GM18499 (cell line): ENCODE results near the gene VPS26C.

Experiments
- ATAC-seq: cut with Tn5 transposase; IDR thresholded peaks from one replicate; pipeline ENCODE4 v1.9.1; 2021; ENCODE audit warnings: moderate number of reproducible peaks; ENCODE audit not compliant: insufficient read depth, unreplicated experiment

VPS26C gene

GRCh38 chr21:37266515-37267221 lies 466 bp downstream of the VPS26C start:
- peak; percentile 2 for ATAC-seq

DNA sequence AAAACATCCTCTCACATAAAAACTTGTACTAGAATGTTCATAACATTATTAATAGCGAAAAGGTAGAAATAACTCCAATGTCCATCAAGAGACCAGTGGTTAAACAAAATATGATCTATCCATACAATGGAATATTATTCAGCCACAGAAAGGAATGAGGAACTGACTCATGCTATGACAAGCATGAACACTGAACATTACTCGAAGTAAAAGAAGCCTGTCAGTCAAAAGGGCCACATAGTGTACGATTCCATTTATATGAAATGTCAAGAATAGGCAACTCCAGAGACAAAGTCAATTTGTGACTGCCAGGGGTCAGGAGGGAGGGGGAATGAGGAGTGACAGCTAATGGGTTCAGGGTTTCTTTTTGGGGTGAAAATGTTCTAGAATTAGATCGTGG lies 2.3 kb downstream of the VPS26C start:
- ATAC-seq: no peak

DNA sequence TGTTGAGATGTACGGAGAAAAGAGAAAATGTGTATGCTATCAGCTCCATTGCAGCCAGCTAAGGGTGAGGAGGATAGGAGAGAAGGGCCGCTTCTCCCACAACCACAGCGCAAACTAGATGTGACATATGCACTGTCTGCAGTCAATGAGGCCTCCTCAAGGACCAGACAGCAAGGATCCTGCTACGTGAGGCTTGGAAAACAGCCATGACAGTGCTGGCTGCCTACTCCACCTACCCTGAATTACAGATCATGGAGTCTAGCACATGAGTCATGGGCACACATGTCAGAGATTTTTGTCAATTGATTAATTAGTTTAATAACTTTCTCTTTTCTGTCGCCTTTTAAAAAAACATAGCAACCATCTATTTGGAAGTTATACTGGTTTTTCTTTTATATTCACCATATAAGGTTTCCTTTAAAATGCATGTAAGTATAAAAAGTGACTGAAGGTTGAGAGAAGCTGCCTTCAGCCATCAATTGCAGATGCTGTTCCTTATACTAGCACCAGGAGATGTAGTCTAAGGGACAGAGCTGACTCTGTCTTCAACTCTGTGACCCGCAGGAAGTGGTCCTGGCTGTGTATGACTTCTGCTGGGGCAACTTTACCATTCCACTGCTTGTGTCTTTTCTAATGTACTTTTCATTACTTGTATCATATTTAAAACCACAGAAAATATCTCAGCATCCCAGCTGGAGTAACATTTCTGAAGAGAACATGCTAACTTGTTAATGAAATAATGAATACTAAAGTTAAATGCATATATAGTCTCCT lies 3.1 kb downstream of the VPS26C start:
- ATAC-seq: no peak

DNA sequence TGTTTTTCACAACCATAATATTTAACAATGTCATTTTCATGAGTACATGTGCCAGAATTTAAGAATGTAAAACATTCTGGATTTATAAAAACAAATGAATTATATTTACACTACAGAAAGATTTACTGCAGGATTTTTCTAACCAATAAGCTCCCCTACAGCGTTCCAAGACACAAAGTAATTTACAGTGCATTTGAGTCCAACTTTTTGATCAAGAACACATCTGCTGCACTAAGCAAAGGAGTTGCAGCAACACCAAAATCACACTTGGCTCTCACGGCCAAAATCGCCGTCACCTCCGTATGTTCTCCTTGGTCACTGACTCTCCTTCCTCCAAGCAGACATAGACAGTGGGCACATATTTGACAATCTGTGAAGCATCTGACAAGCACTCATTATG lies 7.7 kb downstream of the VPS26C start:
- no peak for ATAC-seq

DNA sequence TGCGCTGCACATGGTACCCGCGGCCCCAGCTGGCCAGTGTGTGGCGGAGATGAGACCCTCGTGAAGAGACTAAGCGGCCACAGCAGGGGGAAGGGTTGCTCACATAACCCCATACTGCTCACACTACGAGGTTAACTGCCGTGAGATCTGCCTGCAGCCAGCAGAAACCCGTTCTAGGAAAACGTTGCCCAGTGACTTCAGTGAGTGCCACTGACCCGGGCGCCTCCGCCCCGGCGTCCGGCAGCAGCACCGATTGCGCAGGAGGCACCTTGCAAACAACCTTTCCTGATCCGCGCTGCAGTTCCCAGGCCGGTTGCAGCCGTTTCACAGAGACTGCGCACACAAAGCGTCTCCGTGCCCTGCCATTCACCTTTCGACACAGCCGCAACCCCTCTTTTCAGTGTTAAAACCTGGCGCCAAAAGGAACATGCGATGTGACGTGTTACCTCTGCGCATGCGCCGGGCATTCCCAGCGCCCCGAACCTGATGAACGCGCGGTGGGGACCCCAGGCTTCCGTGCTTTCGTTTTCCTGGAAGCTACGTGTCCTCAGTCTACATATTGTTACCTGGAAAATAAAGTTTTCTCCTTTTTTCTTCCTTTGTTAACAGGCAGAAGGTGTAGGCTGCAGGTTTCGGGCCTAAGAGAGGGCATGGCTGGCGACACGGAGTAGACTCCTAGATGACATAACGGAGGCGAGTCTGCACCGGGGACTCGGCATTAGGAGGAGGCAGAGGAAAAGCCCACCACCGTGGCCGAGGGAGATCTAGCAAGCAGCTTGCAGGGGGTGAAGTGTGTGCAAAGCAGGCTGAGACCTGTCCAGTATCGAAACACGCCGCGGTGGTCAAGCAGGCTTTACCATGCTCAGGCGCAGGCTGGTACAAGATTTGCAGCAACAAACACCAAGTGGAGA lies 8.9 kb downstream of the VPS26C start:
- peak; percentile 59 for ATAC-seq

DNA sequence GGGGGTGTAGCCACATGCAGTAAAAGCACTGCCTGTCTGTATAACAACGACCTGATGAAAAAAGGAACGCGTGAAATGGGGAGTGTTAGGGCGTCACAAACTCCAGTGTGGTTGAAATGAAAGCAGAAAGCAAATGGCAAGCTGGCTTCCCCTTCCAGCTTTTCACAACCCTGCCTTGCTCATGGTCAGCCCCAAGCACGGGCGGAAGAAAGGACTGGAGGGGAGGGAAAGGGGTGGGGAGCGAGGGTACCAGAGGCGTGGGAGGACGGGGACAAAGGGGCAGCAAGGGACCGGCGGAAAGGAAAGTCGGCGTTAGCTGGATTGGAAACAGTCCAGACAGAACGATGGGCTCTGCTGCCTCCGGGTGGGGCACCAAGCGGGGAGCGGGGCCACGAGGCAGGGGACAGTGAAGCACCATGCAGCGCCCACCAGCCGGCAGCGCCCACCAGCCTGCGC lies 9.6 kb downstream of the VPS26C start:
- ATAC-seq: no peak

- no peak for ATAC-seq
These were observed 13.1 kb downstream of the VPS26C start for GRCh38 chr21:37253991-37254390.

DNA sequence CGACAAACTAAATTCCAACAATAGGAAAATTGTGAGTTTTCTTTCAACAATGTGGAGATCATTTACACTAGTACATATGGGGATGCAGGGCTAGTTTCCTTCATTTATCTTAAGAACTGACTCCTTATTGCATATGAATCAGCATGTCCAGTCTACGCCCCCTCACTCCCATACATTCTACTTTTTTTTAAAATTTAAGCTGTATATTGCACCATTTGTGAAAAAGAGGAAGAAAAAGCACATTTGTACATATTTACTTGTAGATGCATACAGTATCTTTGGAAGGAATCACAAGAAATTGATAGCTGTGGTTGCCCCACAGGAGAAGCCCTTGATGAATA lies 15.9 kb downstream of the VPS26C start:
- no peak for ATAC-seq

DNA sequence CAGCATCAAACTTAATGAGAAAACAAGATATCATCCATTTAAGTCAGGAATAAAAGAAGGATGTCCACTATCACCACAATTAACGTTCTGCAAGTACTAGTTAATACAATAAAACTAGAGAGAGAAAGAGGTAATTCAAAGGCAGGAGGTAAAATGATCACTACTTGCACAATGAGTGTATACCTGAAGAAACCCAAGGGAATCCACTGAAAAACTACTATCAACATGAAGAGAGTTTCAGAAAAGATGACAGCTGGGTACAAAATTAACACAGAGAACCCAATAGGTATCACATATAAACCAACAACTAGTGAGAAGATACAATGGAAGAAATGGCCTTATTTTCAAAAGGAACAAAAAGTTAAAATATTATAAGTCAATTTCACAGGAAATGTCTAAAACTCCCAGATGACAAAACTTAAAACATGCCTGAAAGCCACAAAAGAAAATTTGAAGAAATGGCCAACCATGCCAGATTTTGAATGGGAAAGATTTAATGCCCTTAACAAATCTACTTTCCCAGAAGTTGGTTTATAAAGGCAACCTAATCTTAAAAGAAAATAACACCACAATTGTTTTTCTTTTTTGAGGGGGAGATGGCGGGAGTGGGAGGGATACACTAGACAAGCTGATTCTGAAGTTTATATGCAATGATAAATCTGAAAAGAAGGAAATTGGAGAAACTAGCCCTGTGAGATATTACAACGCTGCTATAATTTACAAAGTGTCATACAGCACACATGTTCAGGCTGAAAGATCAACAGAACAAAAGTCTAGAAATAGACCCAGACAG lies 17.8 kb downstream of the VPS26C start:
- ATAC-seq: no peak

DNA sequence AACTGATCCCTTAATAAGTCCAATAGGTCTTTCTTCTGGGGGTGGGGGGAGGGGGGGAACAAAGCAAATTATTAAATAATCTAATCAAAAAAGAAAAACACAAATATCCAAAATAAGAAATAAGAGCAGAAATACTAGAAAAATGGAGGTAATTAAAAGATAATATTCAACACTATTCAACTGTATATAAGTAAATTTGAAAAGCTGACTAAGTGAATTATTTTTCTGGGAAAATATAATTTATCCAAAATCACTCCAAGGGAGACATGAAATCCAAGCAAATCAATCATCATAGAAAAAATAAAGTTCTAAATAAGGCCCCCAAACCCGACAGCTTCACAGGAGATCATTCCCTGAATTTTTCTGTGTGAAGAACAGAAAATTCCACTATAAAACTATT lies 18.8 kb downstream of the VPS26C start:
- no peak for ATAC-seq

GRCh38 chr21:37245151-37245550 lies 22.0 kb downstream of the VPS26C start:
- ATAC-seq: no peak

- ATAC-seq: no peak
These were observed 22.5 kb downstream of the VPS26C start for GRCh38 chr21:37244501-37245095.

DNA sequence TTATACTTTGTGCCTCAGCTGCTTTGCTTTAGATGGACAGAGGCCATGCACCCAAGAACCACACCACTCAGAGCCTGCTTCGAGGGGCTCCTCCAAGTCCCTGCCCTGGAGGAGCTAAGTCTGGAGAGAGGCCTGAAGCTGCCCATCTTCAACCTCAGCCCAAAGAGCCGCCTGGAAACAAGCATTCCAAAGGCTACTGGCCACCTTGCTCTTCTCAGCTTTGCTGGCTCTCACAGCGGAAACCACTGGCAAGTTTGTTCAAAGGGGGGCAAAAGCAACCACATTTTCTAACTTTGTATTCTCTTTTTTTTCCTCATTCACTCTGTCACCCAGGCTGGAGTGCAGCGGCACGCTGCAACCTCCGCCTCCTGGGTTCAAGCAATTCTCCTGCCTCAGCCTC lies 23.2 kb downstream of the VPS26C start:
- no peak for ATAC-seq

GRCh38 chr21:37241426-37241825 lies 25.7 kb downstream of the VPS26C start:
- ATAC-seq: no peak

DNA sequence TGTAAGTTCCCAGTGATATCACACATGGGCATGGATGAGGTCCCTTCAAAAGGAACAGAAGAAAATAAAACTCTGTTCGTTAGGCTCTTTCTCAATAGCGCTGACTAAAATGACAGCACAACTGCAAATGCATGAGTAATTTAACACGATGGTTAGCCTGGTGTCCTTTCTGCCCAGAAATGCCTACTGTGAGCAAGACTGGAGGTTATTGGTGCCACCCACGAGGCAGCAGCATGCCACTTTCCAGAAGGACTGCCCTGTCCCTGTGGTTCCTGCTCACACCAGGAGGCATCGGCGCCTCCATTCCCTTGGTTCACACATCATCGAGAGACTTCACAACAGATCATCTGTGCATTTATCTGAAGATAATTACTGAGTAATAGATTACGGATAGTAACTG lies 26.2 kb downstream of the VPS26C start:
- no peak for ATAC-seq

DNA sequence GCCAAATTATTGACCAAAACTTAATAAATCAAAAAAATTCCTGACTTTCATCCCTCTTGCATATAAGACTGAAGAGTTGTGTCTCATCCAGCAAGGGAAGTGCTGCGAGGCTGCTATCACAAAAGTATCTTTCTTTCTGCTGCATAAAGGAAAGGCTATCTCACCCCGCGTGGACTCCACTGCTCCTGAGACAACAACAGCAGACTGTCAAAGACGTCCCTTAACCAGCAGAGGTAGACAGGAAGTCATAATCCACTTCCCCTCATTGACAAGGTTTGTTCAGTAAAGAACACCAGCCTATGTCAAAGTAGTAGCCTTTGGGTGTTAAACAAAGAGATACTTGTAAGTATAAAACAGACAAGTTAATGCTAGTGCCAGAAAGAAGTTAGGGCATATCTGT lies 29.4 kb downstream of the VPS26C start:
- ATAC-seq: no peak

GRCh38 chr21:37237346-37237745 lies 29.8 kb downstream of the VPS26C start:
- ATAC-seq: no peak

DNA sequence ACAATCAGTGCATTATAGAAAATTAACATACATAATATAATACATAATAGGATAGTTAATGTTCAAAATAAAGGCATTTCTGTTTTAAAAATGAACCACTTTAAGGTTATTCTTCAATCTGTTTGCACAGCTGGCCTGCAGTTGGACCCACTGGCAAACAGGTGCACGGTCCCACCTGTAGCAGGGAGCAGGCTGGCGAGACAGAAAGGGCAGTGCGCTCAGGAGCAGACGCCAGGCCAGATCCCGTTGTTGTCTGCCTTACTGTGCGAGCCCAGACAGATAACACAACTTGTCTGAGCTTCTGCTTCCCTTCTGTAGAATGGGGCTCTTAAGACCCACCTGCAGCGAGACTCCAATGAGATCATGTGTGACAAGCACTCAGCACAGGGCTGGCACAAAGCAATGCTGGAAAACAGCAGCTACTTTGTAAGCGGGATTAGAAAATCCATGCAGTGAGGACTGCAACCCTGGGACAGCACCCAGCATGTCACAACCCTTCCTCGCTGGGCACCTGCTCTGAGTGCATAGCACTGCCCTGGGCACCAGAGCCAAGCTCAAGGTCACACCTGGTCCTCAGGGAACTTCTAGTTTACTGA lies 33.5 kb downstream of the VPS26C start:
- no peak for ATAC-seq

DNA sequence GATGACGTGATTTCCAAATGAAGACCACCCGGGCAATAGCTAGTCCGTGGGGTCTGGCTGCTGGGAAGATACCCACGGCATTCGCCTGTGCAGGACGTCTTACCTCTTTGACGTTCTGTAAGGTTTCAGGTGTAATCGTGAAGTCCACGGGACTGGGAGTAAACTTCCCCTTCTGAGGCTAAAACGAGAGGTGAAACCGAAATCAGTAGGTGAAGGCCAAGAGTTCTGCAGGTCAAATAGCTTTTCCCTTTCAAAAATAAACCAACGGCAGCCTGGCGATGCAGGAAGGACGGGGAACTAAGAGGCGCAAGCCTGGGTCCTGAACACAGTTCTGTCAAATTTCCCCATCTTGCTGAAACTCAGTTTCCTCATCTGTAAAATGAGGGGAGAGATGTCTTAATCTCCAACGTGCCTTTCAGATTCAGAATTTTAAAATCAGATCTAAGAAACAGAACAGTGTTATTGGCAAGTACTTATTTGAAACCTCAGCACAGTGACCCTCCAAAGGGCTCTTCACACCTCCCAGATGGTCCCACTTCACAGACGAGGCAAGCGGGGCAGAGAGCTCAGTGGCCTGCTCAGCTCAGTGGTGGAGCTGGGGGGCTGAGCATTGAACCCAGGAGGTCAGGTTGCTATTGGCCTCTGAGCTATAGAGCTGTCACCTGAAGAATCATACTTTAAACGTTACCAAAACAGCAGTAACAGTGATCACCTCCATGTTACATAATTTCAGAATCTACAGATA lies 34.7 kb downstream of the VPS26C start:
- ATAC-seq: peak; percentile 55
